Endothelial cell of umbilical vein (primary cell): Measurements from ENCODE around the gene HSPG2. TPM values are rescaled to one million over a fixed set of nuclear protein-coding genes. Genes with fewer than 3 reads are reported as not detected.

Experiments used
- BruUV-seq: library from RNA; stranded (reverse); fragments of 400-500 nt; replicated peaks from 2 replicates; lab custom pipeline; 2021; lab: Mats Ljungman, UMichigan
- CTCF ChIA-PET: fragments of 300-600, 350-600 bp; sonication (Branson Sonifier 250); formaldehyde crosslinking; loops from one replicate; lab custom pipeline; 2021; ENCODE audit warnings: antibody characterized with exemption, inconsistent platforms; lab: Charles Lee
- POLR2A ChIA-PET: fragments of 300-600, 350-600 bp; sonication (Branson Sonifier 250); formaldehyde crosslinking; loops from one replicate; lab custom pipeline; 2021; ENCODE audit warnings: antibody characterized with exemption, inconsistent platforms; lab: Charles Lee
- DNase-seq: peaks from one replicate; pipeline ENCODE4 v3.0.0-alpha.2; 2011; ENCODE audit warnings: low read depth, low spot score
- FAIRE-seq: peaks from 2 replicates; lab custom pipeline; 2011; peaks lifted over from hg19 to GRCh38; lab: Jason Lieb, UNC
- H2AFZ ChIP-seq: 2 replicates; pipeline ENCODE4 v1.6.0; 2012; ENCODE audit warnings: low read depth, low read length, control low read depth, inconsistent platforms
- H3K27ac ChIP-seq: 2 replicates; pipeline ENCODE4 v1.5.1; 2011; ENCODE audit warnings: low read depth, mild to moderate bottlenecking, control low read depth, low read length, moderate library complexity; ENCODE audit not compliant: insufficient read depth
- H3K27me3 ChIP-seq, 2 experiments: 2 replicates each; pipeline versions ENCODE4 v1.6.0 to v1.6.1; 2011; ENCODE audit warnings: low read length in 2 of 2, mixed read lengths in 1 of 2; ENCODE audit not compliant: control insufficient read depth in 2 of 2, insufficient read depth in 2 of 2
- H3K36me3 ChIP-seq, 2 experiments: 2 replicates in 1 of 2; 3 replicates in 1 of 2; pipeline ENCODE4 v1.5.1; 2011; ENCODE audit warnings: low read length in 2 of 2, mild to moderate bottlenecking in 1 of 2, moderate library complexity in 1 of 2; ENCODE audit not compliant: control insufficient read depth in 2 of 2, insufficient read depth in 2 of 2; ENCODE audit errors: extremely low read depth in 1 of 2
- H3K4me1 ChIP-seq: 3 replicates; pipeline ENCODE4 v1.5.1; 2011; ENCODE audit warnings: mild to moderate bottlenecking, low read length; ENCODE audit not compliant: control insufficient read depth, insufficient read depth; ENCODE audit errors: extremely low read depth
- H3K4me2 ChIP-seq: 2 replicates; pipeline ENCODE4 v1.6.1; 2011; ENCODE audit warnings: low read length, control low read depth, mixed read lengths; ENCODE audit not compliant: insufficient read depth
- H3K4me3 ChIP-seq, 3 experiments: fragments of 200-600 bp in 1 of 3; sonication (generic), shearing (Covaris generic) in 1 of 3; replicated peaks in 1 of 3; 2 replicates each; pipeline ENCODE4 v1.5.1; 2011 to 2016; ENCODE audit warnings: control low read depth in 3 of 3, low read length in 3 of 3, mild to moderate bottlenecking in 2 of 3, inconsistent platforms in 1 of 3, low read depth in 1 of 3, moderate library complexity in 1 of 3; ENCODE audit not compliant: insufficient read depth in 1 of 3
- H3K79me2 ChIP-seq: 2 replicates; pipeline ENCODE4 v1.6.0; 2012; ENCODE audit warnings: low read length, inconsistent platforms; ENCODE audit not compliant: control insufficient read depth, insufficient read depth
- H3K9ac ChIP-seq: replicated peaks from 2 replicates; pipeline ENCODE3; 2011; ENCODE audit warnings: low read length, control low read depth; ENCODE audit not compliant: insufficient read depth; ENCODE audit errors: extremely low read depth
- H3K9me1 ChIP-seq: replicated peaks from 3 replicates; pipeline ENCODE4 v1.6.0; 2011; ENCODE audit warnings: mild to moderate bottlenecking, low read length; ENCODE audit not compliant: control insufficient read depth, insufficient read depth; ENCODE audit errors: extremely low read depth
- H3K9me3 ChIP-seq: replicated peaks from 2 replicates; pipeline ENCODE4 v1.5.1; 2012; ENCODE audit warnings: low read length, inconsistent platforms; ENCODE audit not compliant: control insufficient read depth, insufficient read depth
- H4K20me1 ChIP-seq: replicated peaks from 2 replicates; pipeline ENCODE3; 2011; ENCODE audit warnings: mild to moderate bottlenecking, low read length; ENCODE audit not compliant: control insufficient read depth, insufficient read depth; ENCODE audit errors: extremely low read depth
- CTCF ChIP-seq, 2 donors: IDR thresholded peaks; 1 replicate in 1 of 2; 2 replicates in 1 of 2; pipeline ENCODE4 v1.5.1; 2011; ENCODE audit warnings: low read length in 2 of 2, mild to moderate bottlenecking in 2 of 2, moderate library complexity in 2 of 2, control low read depth in 1 of 2, inconsistent platforms in 1 of 2, low read depth in 1 of 2; ENCODE audit not compliant: insufficient read depth in 1 of 2; ENCODE audit errors: extremely low read depth in 1 of 2
- EZH2 ChIP-seq: IDR thresholded peaks from 2 replicates; pipeline ENCODE4 v1.6.1; 2012; ENCODE audit warnings: borderline replicate concordance, low read depth, mild to moderate bottlenecking, moderate library complexity, low read length, inconsistent platforms; ENCODE audit not compliant: severe bottlenecking
- FOS ChIP-seq: IDR thresholded peaks from 2 replicates; pipeline ENCODE4 v1.6.1; 2011; ENCODE audit warnings: mild to moderate bottlenecking, low read length, moderate library complexity, borderline replicate concordance; ENCODE audit not compliant: insufficient read depth
- GATA2 ChIP-seq: IDR thresholded peaks from 2 replicates; pipeline ENCODE4 v1.7.0; 2011; ENCODE audit warnings: low read depth, mild to moderate bottlenecking, moderate library complexity, mixed read lengths, low read length; ENCODE audit not compliant: insufficient read length, insufficient read depth
- JUN ChIP-seq: IDR thresholded peaks from 2 replicates; pipeline ENCODE4 v1.6.1; 2011; ENCODE audit warnings: borderline replicate concordance, low read depth; ENCODE audit not compliant: insufficient read length, insufficient read depth
- MAX ChIP-seq: IDR thresholded peaks from 2 replicates; pipeline ENCODE4 v1.6.1; 2011; ENCODE audit not compliant: insufficient read depth, insufficient read length
- MYC ChIP-seq: IDR thresholded peaks from one replicate; pipeline ENCODE4 v1.6.1; 2011; ENCODE audit warnings: mild to moderate bottlenecking, low read depth, low read length
- POLR2A ChIP-seq: IDR thresholded peaks from 2 replicates; pipeline ENCODE4 v1.6.1; 2012; ENCODE audit warnings: low read depth, mild to moderate bottlenecking, control low read depth, low read length
- POLR2AphosphoS5 ChIP-seq: IDR thresholded peaks from 2 replicates; pipeline ENCODE4 v1.6.1; 2012; ENCODE audit warnings: low read depth, mild to moderate bottlenecking, control low read depth, low read length, moderate library complexity; ENCODE audit not compliant: insufficient read depth
- dilution Hi-C: fragments of 300-500 bp; cut with MboI; formaldehyde crosslinking; loops from one replicate; pipeline ENCODE4 v1.15.0; 2019; ENCODE audit warnings: low sequenced_read_pairs; ENCODE audit not compliant: extremely low pct_ligation_motif_present
- intact Hi-C: fragments of 100-400 bp; cut with micrococcal nuclease; formaldehyde crosslinking; loops from one replicate; pipeline ENCODE4 v1.10.0; 2022
- polyA plus RNA-seq, 4 experiments: library from polyadenylated mRNA; depleted of rRNA in 3 of 4; stranded (reverse) in 3 of 4; unstranded in 1 of 4; fragments of >200 nt; gene quantifications; 2 replicates each; pipeline versions ENCODE4 v1.2.1 to v1.2.3, GENCODE V29; 2011 to 2012; ENCODE audit warnings: missing spikeins in 1 of 4
- total RNA-seq: library from RNA; stranded (reverse); gene quantifications from 2 replicates; pipeline ENCODE4 v1.2.3, GENCODE V29; 2021

The HSPG2 gene
- total and polyA plus RNA-seq, 2 donors (not counting 3 experiments of a cell fraction or from before 2014, with no cell fraction given) = 734 to 3,499 TPM

GRCh38 chr1:21925334-21925940, 11.7 kb downstream of the HSPG2 start:
- TF ChIP-seq POLR2A (peak; percentile 28), CTCF (IDR thresholded peaks at IDR 0.05; ENCODE audit: extremely low read depth in 1 of 2, insufficient read depth in 1 of 2, low read depth in 1 of 2, low read length in 2 of 2) (no peak)
- Histone ChIP-seq H4K20me1 (no peaks in the 10 kb centered on the region), H3K4me1 (peaks cover 92% of the 10 kb centered on the region), H3K79me2 (peaks cover 93% of the 10 kb centered on the region), H2AFZ (no peak overlapping the region), H3K4me3 (no peak overlapping the region), H3K9me3 (no peaks in the 10 kb centered on the region), H3K9ac (peak overlapping the region; percentile 37), H3K27ac (peak overlapping the region; percentile 79), H3K4me2 (no peak overlapping the region), H3K9me1 (no peaks in the 10 kb centered on the region), H3K27me3 (no peaks in the 10 kb centered on the region), H3K36me3 (peaks cover 19 to 29% of the 10 kb centered on the region in 2 experiments)
- POLR2A ChIA-PET = interaction anchor here (0.7 to 2.2 kb wide), 10 partner anchors 9 to 36 kb away, joined by 3 to 8 read pairs (median 4); no protein-coding TSS in a partner anchor
- intact Hi-C loops = loop anchor here (5.0 kb wide), 1 partner anchor 492 kb away; no protein-coding TSS in a partner anchor
- CTCF ChIA-PET = interaction anchor here (0.7 to 3.3 kb wide), 10 partner anchors 8 to 491 kb away, joined by 3 to 16 read pairs (median 4); partner anchors contain the start of gene HSPG2
- FAIRE-seq = peak; percentile 77
- dilution Hi-C loops = no loop called here
- peak; percentile 60 for DNase-seq
- no TSS peak for BruUV-seq

DNA sequence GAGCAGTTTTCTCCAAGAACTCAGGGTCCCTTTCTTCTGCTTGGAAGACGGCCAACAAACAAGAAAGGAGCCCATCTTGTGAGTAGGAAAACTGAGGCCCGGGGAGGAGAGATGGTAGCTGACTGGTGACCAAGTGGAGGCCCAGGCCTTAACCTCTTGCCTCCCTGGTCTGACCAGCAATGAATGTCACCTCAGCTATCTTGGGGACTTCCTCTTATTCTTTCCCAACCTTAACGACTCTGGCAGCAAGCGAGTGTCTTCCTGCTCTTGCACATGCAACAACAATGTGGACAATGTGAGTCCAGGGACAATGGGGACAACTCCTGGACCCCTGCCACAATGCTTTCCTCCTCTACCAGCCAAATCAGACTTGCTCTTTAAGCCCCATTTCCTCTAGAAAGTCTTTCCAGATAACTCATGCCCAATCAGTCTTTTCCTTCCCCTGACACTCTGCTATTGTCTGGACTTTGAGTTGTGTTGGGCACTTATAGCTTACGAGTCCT, 12.6 kb downstream of the HSPG2 start:
- H3K79me2 ChIP-seq = peaks cover 93% of the 10 kb centered on the region
- TF ChIP-seq CTCF (IDR thresholded peaks at IDR 0.05; ENCODE audit: extremely low read depth in 1 of 2, insufficient read depth in 1 of 2, low read depth in 1 of 2, low read length in 2 of 2) (no peak), EZH2 (no peak), MYC (peak; percentile 18), FOS (peak; percentile 68), POLR2A (peak; percentile 84), POLR2AphosphoS5 (peak; percentile 96), MAX (peak; percentile 19), JUN (peak; percentile 77), GATA2 (peak; percentile 45)
- no peaks in the 10 kb centered on the region for H3K9me3 ChIP-seq
- no TSS peak for BruUV-seq
- peaks cover 14 to 26% of the 10 kb centered on the region in 2 experiments for H3K36me3 ChIP-seq
- H3K4me1 ChIP-seq = peaks cover 92% of the 10 kb centered on the region
- no peaks in the 10 kb centered on the region for H3K9me1 ChIP-seq
- FAIRE-seq = peak; percentile 100
- no peaks in the 10 kb centered on the region for H4K20me1 ChIP-seq
- DNase-seq = peak; percentile 99
- peak overlapping the region; percentile 42 for H3K4me2 ChIP-seq
- H3K4me3 ChIP-seq = no peak overlapping the region
- dilution Hi-C loops (no loop called here), intact Hi-C loops (loop anchor here (1.0 to 5.0 kb wide), 4 partner anchors 8 to 493 kb away; no protein-coding TSS in a partner anchor)
- H2AFZ ChIP-seq = no peak overlapping the region
- no peaks in the 10 kb centered on the region for H3K27me3 ChIP-seq
- H3K27ac ChIP-seq = peak overlapping the region; percentile 79
- POLR2A ChIA-PET = interaction anchor here (0.7 to 2.2 kb wide), 11 partner anchors 8 to 37 kb away, joined by 3 to 8 read pairs (median 4); no protein-coding TSS in a partner anchor
- peak overlapping the region; percentile 61 for H3K9ac ChIP-seq
- CTCF ChIA-PET = interaction anchor here (0.9 to 3.3 kb wide), 12 partner anchors 9 to 492 kb away, joined by 3 to 16 read pairs (median 4); partner anchors contain the start of gene HSPG2
